ENCODE measurements around the gene CTF1.

Gene CTF1

GRCh38 chr16:30949650-30950515 is 53.5 kb downstream of the CTF1 start:
- H4K5ac ChIP-seq (ENCODE audit: low read length) = no peak overlapping the region
- no peaks in the 10 kb centered on the region for H3K27me3 ChIP-seq (ENCODE audit: insufficient read depth, low read length, poor library complexity)
- peak overlapping the region; percentile 94 for H3K18ac ChIP-seq (ENCODE audit: low read length)
- H3K4me3 ChIP-seq (ENCODE audit: low read length) = peak overlapping the region; percentile 51
- H3K56ac ChIP-seq (ENCODE audit: low read length) = peak overlapping the region; percentile 98
- H2BK120ac ChIP-seq (ENCODE audit: low read depth, low read length) = no peak overlapping the region
- H3K79me1 ChIP-seq (ENCODE audit: low read length) = peaks cover 3% of the 10 kb centered on the region
- no CpG with 5 or more reads among the region's 21 CpGs for WGBS (ENCODE audit: extremely low coverage, insufficient coverage, low lambda C conversion rate)
- peak overlapping the region; percentile 89 for H3K9ac ChIP-seq (ENCODE audit: low read length)
- H3K4me1 ChIP-seq (ENCODE audit: control insufficient read depth, low read depth, low read length) = peaks cover 9% of the 10 kb centered on the region
- H3K4ac ChIP-seq (ENCODE audit: low read depth, low read length) = no peak overlapping the region
- H3K27ac ChIP-seq (ENCODE audit: low read depth, low read length) = peak overlapping the region; percentile 96
- H2AK5ac ChIP-seq (ENCODE audit: low read length) = peak overlapping the region; percentile 5
- peak overlapping the region; percentile 74 for H2BK5ac ChIP-seq (ENCODE audit: low read length)
- peaks cover 2% of the 10 kb centered on the region for H3K36me3 ChIP-seq (ENCODE audit: control insufficient read depth, insufficient read depth, low read length)
- H3K79me2 ChIP-seq (ENCODE audit: control insufficient read depth, insufficient read depth, low read length) = no peaks in the 10 kb centered on the region
- H2BK15ac ChIP-seq (replicated peaks; ENCODE audit: low read depth) = no peak overlapping the region
- no peak overlapping the region for H3K23ac ChIP-seq (ENCODE audit: low read length)
- DNase-seq = peak; percentile 94
- no peak overlapping the region for H4K8ac ChIP-seq (ENCODE audit: low read depth, low read length)
- peak overlapping the region; percentile 52 for H3K4me2 ChIP-seq (ENCODE audit: low read length)

- no peak overlapping the region for H3K18ac ChIP-seq (ENCODE audit: low read length)
- no peak overlapping the region for H2BK15ac ChIP-seq (replicated peaks; ENCODE audit: low read depth)
- no peaks in the 10 kb centered on the region for H3K27me3 ChIP-seq (ENCODE audit: insufficient read depth, low read length, poor library complexity)
- no peak overlapping the region for H3K4me3 ChIP-seq (ENCODE audit: low read length)
- H3K79me1 ChIP-seq (ENCODE audit: low read length) = peaks cover 3% of the 10 kb centered on the region
- H3K27ac ChIP-seq (ENCODE audit: low read depth, low read length) = no peak overlapping the region
- no CpG with 5 or more reads among the region's 8 CpGs for WGBS (ENCODE audit: extremely low coverage, insufficient coverage, low lambda C conversion rate)
- peak overlapping the region; percentile 68 for H3K9ac ChIP-seq (ENCODE audit: low read length)
- H3K4me1 ChIP-seq (ENCODE audit: control insufficient read depth, low read depth, low read length) = peaks cover 9% of the 10 kb centered on the region
- no peak overlapping the region for H3K4me2 ChIP-seq (ENCODE audit: low read length)
- no peak for DNase-seq
- no peak overlapping the region for H3K23ac ChIP-seq (ENCODE audit: low read length)
- H2BK5ac ChIP-seq (ENCODE audit: low read length) = no peak overlapping the region
- H2AK5ac ChIP-seq (ENCODE audit: low read length) = peak overlapping the region; percentile 31
- H4K5ac ChIP-seq (ENCODE audit: low read length) = no peak overlapping the region
- H3K36me3 ChIP-seq (ENCODE audit: control insufficient read depth, insufficient read depth, low read length) = peaks cover 2% of the 10 kb centered on the region
- H4K8ac ChIP-seq (ENCODE audit: low read depth, low read length) = no peak overlapping the region
- H3K56ac ChIP-seq (ENCODE audit: low read length) = peak overlapping the region; percentile 98
- no peak overlapping the region for H3K4ac ChIP-seq (ENCODE audit: low read depth, low read length)
- H3K79me2 ChIP-seq (ENCODE audit: control insufficient read depth, insufficient read depth, low read length) = no peaks in the 10 kb centered on the region
- no peak overlapping the region for H2BK120ac ChIP-seq (ENCODE audit: low read depth, low read length)
These were observed 54.2 kb downstream of the CTF1 start for GRCh38 chr16:30950516-30951065.

GRCh38 chr16:30951193-30951592 is 54.8 kb downstream of the CTF1 start:
- H2AK5ac ChIP-seq (ENCODE audit: low read length) = no peak overlapping the region
- no peak overlapping the region for H3K9ac ChIP-seq (ENCODE audit: low read length)
- H3K4me3 ChIP-seq (ENCODE audit: low read length) = no peak overlapping the region
- peaks cover 2% of the 10 kb centered on the region for H3K36me3 ChIP-seq (ENCODE audit: control insufficient read depth, insufficient read depth, low read length)
- H3K79me1 ChIP-seq (ENCODE audit: low read length) = peaks cover 3% of the 10 kb centered on the region
- no peak overlapping the region for H2BK120ac ChIP-seq (ENCODE audit: low read depth, low read length)
- peaks cover 9% of the 10 kb centered on the region for H3K4me1 ChIP-seq (ENCODE audit: control insufficient read depth, low read depth, low read length)
- no CpG with 5 or more reads among the region's 1 CpG for WGBS (ENCODE audit: extremely low coverage, insufficient coverage, low lambda C conversion rate)
- no peak overlapping the region for H3K18ac ChIP-seq (ENCODE audit: low read length)
- no peak overlapping the region for H3K4me2 ChIP-seq (ENCODE audit: low read length)
- no peaks in the 10 kb centered on the region for H3K27me3 ChIP-seq (ENCODE audit: insufficient read depth, low read length, poor library complexity)
- no peak overlapping the region for H3K4ac ChIP-seq (ENCODE audit: low read depth, low read length)
- H3K79me2 ChIP-seq (ENCODE audit: control insufficient read depth, insufficient read depth, low read length) = no peaks in the 10 kb centered on the region
- no peak overlapping the region for H2BK15ac ChIP-seq (replicated peaks; ENCODE audit: low read depth)
- H4K8ac ChIP-seq (ENCODE audit: low read depth, low read length) = no peak overlapping the region
- no peak overlapping the region for H2BK5ac ChIP-seq (ENCODE audit: low read length)
- H4K5ac ChIP-seq (ENCODE audit: low read length) = no peak overlapping the region
- no peak overlapping the region for H3K23ac ChIP-seq (ENCODE audit: low read length)
- H3K27ac ChIP-seq (ENCODE audit: low read depth, low read length) = no peak overlapping the region
- H3K56ac ChIP-seq (ENCODE audit: low read length) = no peak overlapping the region
- DNase-seq = no peak

DNA sequence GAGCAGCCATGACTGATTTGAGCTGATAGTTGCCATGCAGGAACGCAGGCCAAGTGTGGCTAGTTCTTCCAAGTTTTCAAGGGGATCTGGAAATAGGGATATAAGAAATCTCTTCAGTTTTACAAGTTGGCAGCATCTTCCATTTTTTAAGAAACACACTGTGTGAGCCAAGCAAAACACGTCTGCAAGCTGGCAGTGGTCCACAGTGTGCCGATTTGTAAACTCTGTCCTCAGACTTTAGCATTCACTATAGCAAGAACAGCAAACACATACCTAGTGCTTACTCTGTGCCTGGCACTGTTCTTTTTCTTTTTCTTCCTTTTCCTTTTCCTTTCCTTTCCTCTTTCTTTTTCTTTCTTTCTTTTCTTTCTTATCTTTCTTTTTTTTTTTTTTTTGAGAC is 55.3 kb downstream of the CTF1 start:
- H3K4ac ChIP-seq (ENCODE audit: low read depth, low read length) = no peak overlapping the region
- H4K8ac ChIP-seq (ENCODE audit: low read depth, low read length) = no peak overlapping the region
- H3K56ac ChIP-seq (ENCODE audit: low read length) = no peak overlapping the region
- no CpG with 5 or more reads among the region's 3 CpGs for WGBS (ENCODE audit: extremely low coverage, insufficient coverage, low lambda C conversion rate)
- no peak overlapping the region for H2BK5ac ChIP-seq (ENCODE audit: low read length)
- H3K23ac ChIP-seq (ENCODE audit: low read length) = no peak overlapping the region
- no peak overlapping the region for H3K9ac ChIP-seq (ENCODE audit: low read length)
- no peak overlapping the region for H3K4me2 ChIP-seq (ENCODE audit: low read length)
- H3K27me3 ChIP-seq (ENCODE audit: insufficient read depth, low read length, poor library complexity) = no peaks in the 10 kb centered on the region
- no peak for DNase-seq
- peaks cover 2% of the 10 kb centered on the region for H3K36me3 ChIP-seq (ENCODE audit: control insufficient read depth, insufficient read depth, low read length)
- H3K4me3 ChIP-seq (ENCODE audit: low read length) = no peak overlapping the region
- no peak overlapping the region for H2AK5ac ChIP-seq (ENCODE audit: low read length)
- no peak overlapping the region for H2BK15ac ChIP-seq (replicated peaks; ENCODE audit: low read depth)
- no peak overlapping the region for H4K5ac ChIP-seq (ENCODE audit: low read length)
- no peak overlapping the region for H3K18ac ChIP-seq (ENCODE audit: low read length)
- peaks cover 3% of the 10 kb centered on the region for H3K79me1 ChIP-seq (ENCODE audit: low read length)
- peaks cover 9% of the 10 kb centered on the region for H3K4me1 ChIP-seq (ENCODE audit: control insufficient read depth, low read depth, low read length)
- no peak overlapping the region for H3K27ac ChIP-seq (ENCODE audit: low read depth, low read length)
- H2BK120ac ChIP-seq (ENCODE audit: low read depth, low read length) = no peak overlapping the region
- no peaks in the 10 kb centered on the region for H3K79me2 ChIP-seq (ENCODE audit: control insufficient read depth, insufficient read depth, low read length)

DNA sequence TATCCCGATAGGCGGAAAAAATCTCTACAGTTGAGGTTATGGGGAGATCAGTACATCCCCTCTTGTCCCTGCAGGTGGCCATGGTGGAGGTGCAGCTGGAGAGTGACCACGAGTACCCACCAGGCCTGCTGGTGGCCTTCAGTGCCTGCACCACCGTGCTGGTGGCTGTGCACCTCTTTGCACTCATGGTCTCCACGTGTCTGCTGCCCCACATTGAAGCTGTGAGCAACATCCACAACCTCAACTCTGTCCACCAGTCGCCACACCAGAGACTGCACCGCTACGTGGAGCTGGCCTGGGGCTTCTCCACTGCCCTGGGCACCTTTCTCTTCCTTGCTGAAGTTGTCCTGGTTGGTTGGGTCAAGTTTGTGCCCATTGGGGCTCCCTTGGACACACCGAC is 56.7 kb downstream of the CTF1 start:
- WGBS (ENCODE audit: extremely low coverage, insufficient coverage, low lambda C conversion rate) = no CpG with 5 or more reads among the region's 9 CpGs
- H3K4me3 ChIP-seq (ENCODE audit: low read length) = no peak overlapping the region
- no peak overlapping the region for H4K5ac ChIP-seq (ENCODE audit: low read length)
- no peak overlapping the region for H3K27ac ChIP-seq (ENCODE audit: low read depth, low read length)
- no peak overlapping the region for H2AK5ac ChIP-seq (ENCODE audit: low read length)
- no peak overlapping the region for H3K56ac ChIP-seq (ENCODE audit: low read length)
- no peak for DNase-seq
- H3K79me1 ChIP-seq (ENCODE audit: low read length) = peaks cover 3% of the 10 kb centered on the region
- no peak overlapping the region for H4K8ac ChIP-seq (ENCODE audit: low read depth, low read length)
- no peak overlapping the region for H2BK15ac ChIP-seq (replicated peaks; ENCODE audit: low read depth)
- H3K23ac ChIP-seq (ENCODE audit: low read length) = no peak overlapping the region
- no peak overlapping the region for H3K4me2 ChIP-seq (ENCODE audit: low read length)
- no peak overlapping the region for H2BK5ac ChIP-seq (ENCODE audit: low read length)
- H3K79me2 ChIP-seq (ENCODE audit: control insufficient read depth, insufficient read depth, low read length) = no peaks in the 10 kb centered on the region
- H3K27me3 ChIP-seq (ENCODE audit: insufficient read depth, low read length, poor library complexity) = no peaks in the 10 kb centered on the region
- no peak overlapping the region for H3K18ac ChIP-seq (ENCODE audit: low read length)
- no peaks in the 10 kb centered on the region for H3K36me3 ChIP-seq (ENCODE audit: control insufficient read depth, insufficient read depth, low read length)
- H2BK120ac ChIP-seq (ENCODE audit: low read depth, low read length) = no peak overlapping the region
- no peak overlapping the region for H3K4ac ChIP-seq (ENCODE audit: low read depth, low read length)
- no peak overlapping the region for H3K9ac ChIP-seq (ENCODE audit: low read length)
- peaks cover 7% of the 10 kb centered on the region for H3K4me1 ChIP-seq (ENCODE audit: control insufficient read depth, low read depth, low read length)
